HUES6 (cell line): ENCODE measurements around the gene SCN4B.

ENCODE experiments used
- H3K27ac ChIP-seq: 2 replicates; pipeline ENCODE4 v1.7.0; 2013; ENCODE audit warnings: low read depth, mild to moderate bottlenecking, low read length, inconsistent platforms
- H3K27me3 ChIP-seq: 2 replicates; pipeline ENCODE4 v1.6.1; 2013; ENCODE audit warnings: low read length; ENCODE audit not compliant: control insufficient read depth, insufficient read depth
- H3K36me3 ChIP-seq: 2 replicates; pipeline ENCODE4 v1.6.1; 2013; ENCODE audit warnings: low read length; ENCODE audit not compliant: control insufficient read depth, insufficient read depth
- H3K4me1 ChIP-seq: 2 replicates; pipeline ENCODE4 v1.6.1; 2013; ENCODE audit warnings: low read length; ENCODE audit not compliant: control insufficient read depth, insufficient read depth
- H3K4me3 ChIP-seq: 2 replicates; pipeline ENCODE4 v1.5.1; 2013; ENCODE audit warnings: low read depth, low read length
- H3K9ac ChIP-seq: one replicate; pipeline ENCODE4 v1.6.1; 2013; ENCODE audit warnings: mild to moderate bottlenecking, low read length
- H3K9me3 ChIP-seq: 2 replicates; pipeline ENCODE4 v1.6.1; 2013; ENCODE audit warnings: low read depth, low read length; ENCODE audit not compliant: control insufficient read depth, insufficient read depth

SCN4B gene

DNA sequence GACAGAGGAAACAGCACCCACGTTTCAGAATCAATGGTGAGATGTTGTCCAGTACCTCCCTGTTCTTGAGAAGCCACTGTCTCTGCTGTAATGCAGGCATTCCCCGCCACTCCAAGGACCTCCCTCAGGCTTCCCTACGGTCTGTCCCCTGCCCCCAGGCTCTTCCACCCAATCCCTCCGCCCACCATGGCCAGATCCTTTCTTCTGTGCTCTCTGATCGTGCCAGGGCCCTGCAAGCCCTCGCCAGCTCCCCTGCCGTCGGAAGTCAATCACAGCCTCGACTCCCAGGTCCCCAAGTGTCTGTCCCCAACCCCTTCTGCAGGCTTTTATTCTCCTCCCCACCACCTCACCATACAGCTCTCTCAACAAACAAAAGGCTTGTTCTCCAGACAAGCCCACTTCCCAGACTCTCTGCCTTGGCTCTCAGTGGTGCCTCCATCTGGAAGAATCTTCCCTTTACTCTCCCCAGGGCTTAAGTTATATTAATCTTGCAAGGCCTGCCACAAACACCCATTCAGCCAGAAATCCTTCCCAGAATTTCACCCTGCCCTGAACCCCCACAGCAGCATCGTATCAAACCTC is 13.7 kb downstream of the SCN4B start:
- Histone ChIP-seq H3K4me1 (peaks cover 5% of the 10 kb centered on the region; the same call in 1 of the 2 replicates), H3K9me3 (no peaks in the 10 kb centered on the region), H3K9ac (no peak overlapping the region), H3K27ac (no peak overlapping the region), H3K4me3 (no peak overlapping the region), H3K27me3 (peaks cover 38% of the 10 kb centered on the region), H3K36me3 (no peaks in the 10 kb centered on the region)

DNA sequence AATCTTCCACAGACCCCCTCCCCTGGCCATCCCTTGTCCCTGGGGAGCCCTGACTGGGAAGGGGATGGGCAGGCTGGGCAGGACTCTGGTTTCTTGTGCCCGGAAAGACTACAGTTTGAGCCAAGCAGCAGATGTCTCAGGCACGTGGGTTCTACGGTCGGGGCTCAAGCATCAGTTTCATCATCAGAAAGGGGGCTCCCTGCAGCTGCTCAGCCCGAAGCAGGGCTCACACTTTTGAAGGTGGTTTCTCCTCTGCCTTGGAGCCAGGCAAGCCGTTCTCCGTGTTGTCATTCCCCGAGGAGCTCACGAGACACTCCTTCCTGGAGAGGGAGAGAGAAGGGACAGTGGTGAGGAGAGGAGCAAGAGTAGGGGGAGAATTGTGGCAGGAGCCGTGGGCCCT is 15.8 kb downstream of the SCN4B start:
- no peak overlapping the region for H3K4me3 ChIP-seq
- H3K27ac ChIP-seq = no peak overlapping the region
- H3K9ac ChIP-seq = no peak overlapping the region
- peaks cover 17% of the 10 kb centered on the region; the same call in 1 of the 2 replicates for H3K27me3 ChIP-seq
- H3K36me3 ChIP-seq = no peaks in the 10 kb centered on the region
- H3K9me3 ChIP-seq = no peaks in the 10 kb centered on the region
- peaks cover 5% of the 10 kb centered on the region; the same call in 1 of the 2 replicates for H3K4me1 ChIP-seq

DNA sequence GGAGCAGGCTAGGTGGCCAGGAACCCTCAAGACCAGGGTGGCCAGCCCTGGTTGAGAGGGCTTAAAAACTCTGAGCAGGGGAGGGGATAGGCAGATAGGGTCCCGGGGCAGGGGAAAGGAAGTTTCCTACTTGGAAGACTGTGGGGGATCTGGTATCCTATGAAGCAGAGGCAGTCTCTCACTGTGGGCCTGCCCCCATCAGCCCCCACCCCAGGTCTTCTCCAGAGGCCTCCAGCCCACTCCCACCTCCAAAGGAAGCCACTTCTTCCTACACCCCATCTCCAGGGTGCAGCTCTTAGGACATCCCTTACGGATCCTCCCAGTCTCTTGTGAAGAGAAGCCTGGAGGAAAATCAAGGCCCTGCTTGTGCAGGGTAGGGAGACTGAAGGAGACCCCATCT is 16.3 kb downstream of the SCN4B start:
- H3K9me3 ChIP-seq = no peaks in the 10 kb centered on the region

DNA sequence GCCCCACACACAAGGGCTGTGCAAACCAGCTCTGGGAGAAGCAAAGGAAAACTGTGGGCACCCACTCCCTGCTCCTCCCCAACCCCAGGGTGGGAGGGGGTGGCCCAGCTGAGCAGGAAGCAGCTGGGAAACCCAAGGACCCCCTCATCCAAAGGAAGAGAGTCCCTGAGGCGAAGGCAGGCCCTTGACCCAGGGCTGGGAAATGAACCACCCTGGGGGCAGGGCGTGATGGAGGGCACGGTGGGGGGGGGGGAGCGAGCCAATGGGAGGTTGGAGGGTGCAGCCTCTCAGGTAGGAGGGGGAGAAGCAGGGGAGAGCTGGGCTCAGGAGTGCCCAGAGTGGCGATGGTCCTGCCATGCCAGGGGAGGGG is 16.8 kb downstream of the SCN4B start:
- Histone ChIP-seq H3K4me3 (no peak overlapping the region), H3K4me1 (peaks cover 5% of the 10 kb centered on the region; the same call in 1 of the 2 replicates), H3K9ac (no peak overlapping the region), H3K9me3 (no peaks in the 10 kb centered on the region), H3K36me3 (no peaks in the 10 kb centered on the region), H3K27me3 (peaks cover 13% of the 10 kb centered on the region; the same call in 1 of the 2 replicates), H3K27ac (no peak overlapping the region)

More for the DNA sequence above, 16.3 kb downstream of the SCN4B start:
- Histone ChIP-seq H3K4me3 (no peak overlapping the region), H3K4me1 (peaks cover 5% of the 10 kb centered on the region; the same call in 1 of the 2 replicates), H3K27me3 (peaks cover 16% of the 10 kb centered on the region; the same call in 1 of the 2 replicates), H3K36me3 (no peaks in the 10 kb centered on the region), H3K9ac (no peak overlapping the region), H3K27ac (no peak overlapping the region)

GRCh38 chr11:118135051-118135795 is 17.4 kb downstream of the SCN4B start:
- no peak overlapping the region for H3K27ac ChIP-seq
- H3K4me1 ChIP-seq = peaks cover 5% of the 10 kb centered on the region; the same call in 1 of the 2 replicates
- H3K9ac ChIP-seq = no peak overlapping the region
- no peaks in the 10 kb centered on the region for H3K36me3 ChIP-seq
- no peaks in the 10 kb centered on the region for H3K9me3 ChIP-seq
- peaks cover 12% of the 10 kb centered on the region; the same call in 1 of the 2 replicates for H3K27me3 ChIP-seq
- no peak overlapping the region for H3K4me3 ChIP-seq

- no peak overlapping the region for H3K27ac ChIP-seq
- no peak overlapping the region for H3K9ac ChIP-seq
- H3K4me1 ChIP-seq = peaks cover 5% of the 10 kb centered on the region; the same call in 1 of the 2 replicates
- H3K27me3 ChIP-seq = peaks cover 12% of the 10 kb centered on the region; the same call in 1 of the 2 replicates
- no peaks in the 10 kb centered on the region for H3K36me3 ChIP-seq
- H3K4me3 ChIP-seq = no peak overlapping the region
- no peaks in the 10 kb centered on the region for H3K9me3 ChIP-seq
These were observed 18.8 kb downstream of the SCN4B start for GRCh38 chr11:118133816-118134215.

- peaks cover 5% of the 10 kb centered on the region; the same call in 1 of the 2 replicates for H3K27me3 ChIP-seq
- H3K9ac ChIP-seq = no peak overlapping the region
- peaks cover 3% of the 10 kb centered on the region; the same call in 1 of the 2 replicates for H3K4me1 ChIP-seq
- H3K9me3 ChIP-seq = no peaks in the 10 kb centered on the region
- H3K27ac ChIP-seq = no peak overlapping the region
- H3K36me3 ChIP-seq = no peaks in the 10 kb centered on the region
- H3K4me3 ChIP-seq = no peak overlapping the region
These were observed 20.1 kb downstream of the SCN4B start for GRCh38 chr11:118132385-118133151.

DNA sequence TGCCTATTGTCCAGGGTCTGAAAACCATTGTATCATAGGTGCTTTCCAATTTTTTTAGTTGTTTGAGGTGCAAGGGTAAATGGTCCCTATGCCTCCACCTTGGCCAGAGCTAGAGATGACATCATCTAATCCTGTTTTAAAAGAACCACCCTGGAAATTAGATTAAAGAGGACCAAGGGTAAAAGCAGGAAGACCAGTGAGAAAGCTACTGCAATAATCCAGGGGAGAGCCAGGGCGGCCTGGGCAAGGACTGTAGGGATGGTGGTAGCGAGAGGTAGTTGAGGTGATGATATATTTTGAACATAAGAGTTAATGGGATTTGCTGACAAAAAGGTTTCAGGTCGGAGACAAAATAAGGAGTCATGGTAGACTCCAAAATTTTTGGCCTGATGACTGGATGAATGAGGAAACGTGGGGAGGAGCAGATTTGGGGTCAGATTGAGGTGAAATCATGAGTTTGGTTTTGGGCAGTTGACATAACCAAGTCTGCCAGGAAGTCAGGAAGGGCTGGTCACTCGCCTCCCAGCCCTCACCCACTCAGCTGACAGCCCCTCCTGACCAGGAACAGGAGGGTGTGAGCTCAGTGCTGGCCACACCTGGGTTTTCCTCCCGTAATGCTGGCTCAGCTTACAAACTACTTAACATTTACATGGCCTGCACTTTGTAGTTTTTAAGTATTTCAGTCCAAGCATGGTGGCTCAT is 23.0 kb downstream of the SCN4B start:
- Histone ChIP-seq H3K9ac (no peak overlapping the region), H3K27me3 (peaks cover 1% of the 10 kb centered on the region; the same call in 1 of the 2 replicates), H3K4me1 (peaks cover 3% of the 10 kb centered on the region; the same call in 1 of the 2 replicates), H3K4me3 (no peak overlapping the region), H3K9me3 (no peaks in the 10 kb centered on the region), H3K36me3 (no peaks in the 10 kb centered on the region), H3K27ac (no peak overlapping the region)

- no peak overlapping the region for H3K4me3 ChIP-seq
- H3K9ac ChIP-seq = no peak overlapping the region
- H3K4me1 ChIP-seq = peaks cover 3% of the 10 kb centered on the region; the same call in 1 of the 2 replicates
- H3K36me3 ChIP-seq = no peaks in the 10 kb centered on the region
- H3K27ac ChIP-seq = no peak overlapping the region
- H3K27me3 ChIP-seq = no peaks in the 10 kb centered on the region; the same call in 1 of the 2 replicates
- no peaks in the 10 kb centered on the region for H3K9me3 ChIP-seq
These were observed 23.7 kb downstream of the SCN4B start for GRCh38 chr11:118128721-118129470.

GRCh38 chr11:118128310-118128709 is 24.3 kb downstream of the SCN4B start:
- H3K4me1 ChIP-seq = peaks cover 3% of the 10 kb centered on the region; the same call in 1 of the 2 replicates
- no peak overlapping the region for H3K27ac ChIP-seq
- no peaks in the 10 kb centered on the region for H3K27me3 ChIP-seq
- H3K9me3 ChIP-seq = no peaks in the 10 kb centered on the region
- no peak overlapping the region for H3K4me3 ChIP-seq
- no peak overlapping the region for H3K9ac ChIP-seq
- no peaks in the 10 kb centered on the region for H3K36me3 ChIP-seq
